ENCODE results near the gene RNU6-9.

- TF ChIP-seq, protein P1, sequence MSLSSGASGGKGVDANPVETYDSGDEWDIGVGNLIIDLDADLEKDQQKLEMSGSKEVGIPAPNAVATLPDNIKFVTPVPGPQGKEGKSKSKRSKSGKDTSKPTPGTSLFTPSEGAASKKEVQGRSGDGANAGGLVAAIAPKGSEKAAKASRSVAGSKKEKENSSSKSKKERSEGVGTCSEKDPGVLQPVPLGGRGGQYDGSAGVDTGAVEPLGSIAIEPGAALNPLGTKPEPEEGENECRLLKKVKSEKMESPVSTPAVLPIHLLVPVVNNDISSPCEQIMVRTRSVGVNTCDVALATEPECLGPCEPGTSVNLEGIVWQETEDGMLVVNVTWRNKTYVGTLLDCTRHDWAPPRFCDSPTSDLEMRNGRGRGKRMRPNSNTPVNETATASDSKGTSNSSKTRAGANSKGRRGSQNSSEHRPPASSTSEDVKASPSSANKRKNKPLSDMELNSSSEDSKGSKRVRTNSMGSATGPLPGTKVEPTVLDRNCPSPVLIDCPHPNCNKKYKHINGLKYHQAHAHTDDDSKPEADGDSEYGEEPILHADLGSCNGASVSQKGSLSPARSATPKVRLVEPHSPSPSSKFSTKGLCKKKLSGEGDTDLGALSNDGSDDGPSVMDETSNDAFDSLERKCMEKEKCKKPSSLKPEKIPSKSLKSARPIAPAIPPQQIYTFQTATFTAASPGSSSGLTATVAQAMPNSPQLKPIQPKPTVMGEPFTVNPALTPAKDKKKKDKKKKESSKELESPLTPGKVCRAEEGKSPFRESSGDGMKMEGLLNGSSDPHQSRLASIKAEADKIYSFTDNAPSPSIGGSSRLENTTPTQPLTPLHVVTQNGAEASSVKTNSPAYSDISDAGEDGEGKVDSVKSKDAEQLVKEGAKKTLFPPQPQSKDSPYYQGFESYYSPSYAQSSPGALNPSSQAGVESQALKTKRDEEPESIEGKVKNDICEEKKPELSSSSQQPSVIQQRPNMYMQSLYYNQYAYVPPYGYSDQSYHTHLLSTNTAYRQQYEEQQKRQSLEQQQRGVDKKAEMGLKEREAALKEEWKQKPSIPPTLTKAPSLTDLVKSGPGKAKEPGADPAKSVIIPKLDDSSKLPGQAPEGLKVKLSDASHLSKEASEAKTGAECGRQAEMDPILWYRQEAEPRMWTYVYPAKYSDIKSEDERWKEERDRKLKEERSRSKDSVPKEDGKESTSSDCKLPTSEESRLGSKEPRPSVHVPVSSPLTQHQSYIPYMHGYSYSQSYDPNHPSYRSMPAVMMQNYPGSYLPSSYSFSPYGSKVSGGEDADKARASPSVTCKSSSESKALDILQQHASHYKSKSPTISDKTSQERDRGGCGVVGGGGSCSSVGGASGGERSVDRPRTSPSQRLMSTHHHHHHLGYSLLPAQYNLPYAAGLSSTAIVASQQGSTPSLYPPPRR (CRISPR knock-in tag; IDR thresholded peaks at IDR 0.05; ENCODE audit: borderline replicate concordance), result no peak
- no peak for TF ChIP-seq SP2 (CRISPR knock-in tag; IDR thresholded peaks at IDR 0.05)
- TF ChIP-seq CREB1 (IDR thresholded peaks at IDR 0.05), result no peak
- no peak for TF ChIP-seq CREB1 (CRISPR knock-in tag; IDR thresholded peaks at IDR 0.05)
These were observed 41.0 kb downstream of the RNU6-9 start for GRCh38 chr19:934197-934840.

All from HepG2 (cell line).